ENCODE results near the gene TAAR1. TPM values are rescaled to one million over a fixed set of nuclear protein-coding genes. Genes with fewer than 3 reads are reported as not detected.

TAAR1 gene
- total RNA-seq, 1 experiment from 2014 or later: not detected

- Mint-ChIP-seq H3K36me3 (peaks cover 15% of the 10 kb centered on the region), H3K4me3 (no peak overlapping the region), H3K27ac (no peak overlapping the region), H3K9me3 (peaks cover 31% of the 10 kb centered on the region), H3K4me1 (peaks cover 12% of the 10 kb centered on the region), H3K27me3 (ENCODE audit: low read depth) (peaks cover 2% of the 10 kb centered on the region; the same call in 1 of the 2 replicates)
- DNase-seq (ENCODE audit: low spot score) (no peak), ATAC-seq (no peak)
- no peak for TF ChIP-seq ZNF425 (CRISPR knock-in tag; conservative IDR thresholded peaks at IDR 0.05)
- TF ChIP-seq PRDM15 (CRISPR knock-in tag; IDR thresholded peaks at IDR 0.05): no peak
- TF ChIP-seq NFATC4 (CRISPR knock-in tag; IDR thresholded peaks at IDR 0.05): no peak
- TF ChIP-seq TCF7 (CRISPR knock-in tag; IDR thresholded peaks at IDR 0.05; ENCODE audit: low read depth): no peak
- ChIA-PET POLR2A (no interaction called here), CTCF (interaction anchor here (0.8 to 1.6 kb wide), 2 partner anchors 36 to 45 kb away, joined by 3 to 5 read pairs; no protein-coding TSS in a partner anchor)
Observed at GRCh38 chr6:132634796-132635195, 24.2 kb downstream of the TAAR1 start.

- peaks cover 2% of the 10 kb centered on the region for H3K27me3 Mint-ChIP-seq (ENCODE audit: low read depth)
- TF ChIP-seq NFATC4 (CRISPR knock-in tag; IDR thresholded peaks at IDR 0.05) (no peak), HMGXB4 (CRISPR knock-in tag; IDR thresholded peaks at IDR 0.05) (no peak)
- H3K4me3 Mint-ChIP-seq: no peak overlapping the region
- no peak overlapping the region for H3K27ac Mint-ChIP-seq
- H3K36me3 Mint-ChIP-seq: peaks cover 15% of the 10 kb centered on the region
- no peak for DNase-seq (ENCODE audit: low spot score)
- peaks cover under 1% of the 10 kb centered on the region for H3K4me1 Mint-ChIP-seq
- POLR2A ChIA-PET: no interaction called here
- no peak for ATAC-seq
- CTCF ChIA-PET: no interaction called here
- peaks cover 27% of the 10 kb centered on the region for H3K9me3 Mint-ChIP-seq
Observed at GRCh38 chr6:132633362-132633761, 25.6 kb downstream of the TAAR1 start.

GRCh38 chr6:132624175-132624574, 34.8 kb downstream of the TAAR1 start, which contains the start of gene TAAR2:
TAAR2 (minus strand) TSS chr6:132624275; CDS start chr6:132624275, 0 bp downstream.
- ChIA-PET POLR2A (no interaction called here), CTCF (no interaction called here)
- Mint-ChIP-seq H3K4me3 (no peak within 1 kb of the TSS), H3K27me3 (ENCODE audit: low read depth) (no peaks in the 10 kb centered on the region; the same call in 1 of the 2 replicates), H3K4me1 (no peaks in the 10 kb centered on the region), H3K36me3 (no peaks in the 10 kb centered on the region), H3K27ac (no peak within 1 kb of the TSS), H3K9me3 (peaks cover 20% of the 10 kb centered on the region)
- DNase-seq (ENCODE audit: low spot score): no peak
- TF ChIP-seq FOXP1 (CRISPR knock-in tag; IDR thresholded peaks at IDR 0.05; ENCODE audit: borderline replicate concordance): no peak
- TF ChIP-seq FOXP4 (CRISPR knock-in tag; IDR thresholded peaks at IDR 0.05): no peak
- no peak for TF ChIP-seq NR1H2 (CRISPR knock-in tag; IDR thresholded peaks at IDR 0.05)
- no peak for ATAC-seq

Measured in WTC11 (cell line).